ENCODE data around the gene USP19.

USP19 gene

GRCh38 chr3:49157289-49157688 lies 36.7 kb upstream of the USP19 start:
- H3K4me1 Mint-ChIP-seq (ENCODE audit: low read depth), result peaks cover 16% of the 10 kb centered on the region
- H3K9me3 Mint-ChIP-seq, result no peaks in the 10 kb centered on the region
- H3K27ac Mint-ChIP-seq, result no peak overlapping the region
- DNase-seq, result no peak
- H3K36me3 Mint-ChIP-seq (ENCODE audit: low read depth), result peaks cover 17% of the 10 kb centered on the region
- no peak overlapping the region for H3K4me3 Mint-ChIP-seq
- no peaks in the 10 kb centered on the region for H3K27me3 Mint-ChIP-seq

GRCh38 chr3:49153349-49153912 lies 32.8 kb upstream of the USP19 start:
- no peaks in the 10 kb centered on the region for H3K36me3 Mint-ChIP-seq (ENCODE audit: low read depth)
- no peaks in the 10 kb centered on the region for H3K9me3 Mint-ChIP-seq
- H3K4me1 Mint-ChIP-seq (ENCODE audit: low read depth), result peaks cover 3% of the 10 kb centered on the region
- no peaks in the 10 kb centered on the region for H3K27me3 Mint-ChIP-seq
- DNase-seq, result no peak
- no peak overlapping the region for H3K27ac Mint-ChIP-seq
- H3K4me3 Mint-ChIP-seq, result no peak overlapping the region

- Mint-ChIP-seq H3K9me3 (no peaks in the 10 kb centered on the region), H3K27ac (no peak overlapping the region), H3K4me1 (ENCODE audit: low read depth) (no peaks in the 10 kb centered on the region), H3K27me3 (no peaks in the 10 kb centered on the region), H3K4me3 (no peak overlapping the region), H3K36me3 (ENCODE audit: low read depth) (no peaks in the 10 kb centered on the region)
- DNase-seq, result no peak
These were observed 31.0 kb upstream of the USP19 start for GRCh38 chr3:49151610-49152009.

- no peak for DNase-seq
- Mint-ChIP-seq H3K4me1 (ENCODE audit: low read depth) (no peaks in the 10 kb centered on the region), H3K27ac (no peak overlapping the region), H3K4me3 (no peak overlapping the region), H3K9me3 (no peaks in the 10 kb centered on the region), H3K36me3 (ENCODE audit: low read depth) (no peaks in the 10 kb centered on the region), H3K27me3 (no peaks in the 10 kb centered on the region)
These were observed 27.5 kb upstream of the USP19 start for GRCh38 chr3:49148159-49148558.

GRCh38 chr3:49140080-49140479 lies 19.5 kb upstream of the USP19 start:
- H3K9me3 Mint-ChIP-seq, result peaks cover 4% of the 10 kb centered on the region
- DNase-seq, result no peak
- no peak overlapping the region for H3K27ac Mint-ChIP-seq
- H3K27me3 Mint-ChIP-seq, result peaks cover 6% of the 10 kb centered on the region
- no peaks in the 10 kb centered on the region for H3K4me1 Mint-ChIP-seq (ENCODE audit: low read depth)
- no peak overlapping the region for H3K4me3 Mint-ChIP-seq
- H3K36me3 Mint-ChIP-seq (ENCODE audit: low read depth), result no peaks in the 10 kb centered on the region

GRCh38 chr3:49135499-49135898 lies 14.9 kb upstream of the USP19 start:
- H3K27me3 Mint-ChIP-seq, result peaks cover 33% of the 10 kb centered on the region
- peaks cover 1% of the 10 kb centered on the region for H3K4me1 Mint-ChIP-seq (ENCODE audit: low read depth)
- H3K9me3 Mint-ChIP-seq, result no peaks in the 10 kb centered on the region
- DNase-seq, result no peak
- no peaks in the 10 kb centered on the region for H3K36me3 Mint-ChIP-seq (ENCODE audit: low read depth)
- H3K4me3 Mint-ChIP-seq, result no peak overlapping the region
- no peak overlapping the region for H3K27ac Mint-ChIP-seq

- Mint-ChIP-seq H3K4me1 (ENCODE audit: low read depth) (peaks cover 1% of the 10 kb centered on the region), H3K27ac (no peak overlapping the region), H3K36me3 (ENCODE audit: low read depth) (no peaks in the 10 kb centered on the region), H3K9me3 (no peaks in the 10 kb centered on the region), H3K4me3 (no peak overlapping the region), H3K27me3 (peaks cover 33% of the 10 kb centered on the region)
- DNase-seq, result no peak
These were observed 14.0 kb upstream of the USP19 start for GRCh38 chr3:49134471-49135265.

- Mint-ChIP-seq H3K27me3 (peaks cover 33% of the 10 kb centered on the region), H3K9me3 (no peaks in the 10 kb centered on the region), H3K4me3 (no peak overlapping the region), H3K36me3 (ENCODE audit: low read depth) (no peaks in the 10 kb centered on the region), H3K4me1 (ENCODE audit: low read depth) (peaks cover 1% of the 10 kb centered on the region), H3K27ac (no peak overlapping the region)
- no peak for DNase-seq
These were observed 12.8 kb upstream of the USP19 start for GRCh38 chr3:49133226-49133951.

GRCh38 chr3:49132437-49133225 lies 12.0 kb upstream of the USP19 start, which contains the start of gene LAMB2:
Gene LAMB2, minus strand, starts transcription at chr3:49133050. Its CDS starts 183 bp downstream, at chr3:49132867.
- H3K9me3 Mint-ChIP-seq, result no peaks in the 10 kb centered on the region
- H3K27ac Mint-ChIP-seq, result no peak within 1 kb of the TSS
- no peak within 1 kb of the TSS for H3K4me3 Mint-ChIP-seq
- peaks cover 1% of the 10 kb centered on the region for H3K4me1 Mint-ChIP-seq (ENCODE audit: low read depth)
- H3K36me3 Mint-ChIP-seq (ENCODE audit: low read depth), result no peaks in the 10 kb centered on the region
- DNase-seq, result no peak
- peaks cover 30% of the 10 kb centered on the region for H3K27me3 Mint-ChIP-seq

- peaks cover 1% of the 10 kb centered on the region for H3K4me1 Mint-ChIP-seq (ENCODE audit: low read depth)
- peaks cover 27% of the 10 kb centered on the region for H3K27me3 Mint-ChIP-seq
- no peaks in the 10 kb centered on the region for H3K36me3 Mint-ChIP-seq (ENCODE audit: low read depth)
- H3K9me3 Mint-ChIP-seq, result no peaks in the 10 kb centered on the region
- no peak overlapping the region for H3K4me3 Mint-ChIP-seq
- no peak overlapping the region for H3K27ac Mint-ChIP-seq
- DNase-seq, result no peak
These were observed 11.4 kb upstream of the USP19 start for GRCh38 chr3:49132073-49132436.

GRCh38 chr3:49131576-49131975 lies 11.0 kb upstream of the USP19 start:
- Mint-ChIP-seq H3K9me3 (no peaks in the 10 kb centered on the region), H3K4me1 (ENCODE audit: low read depth) (peaks cover 1% of the 10 kb centered on the region), H3K27me3 (peaks cover 27% of the 10 kb centered on the region), H3K27ac (no peak overlapping the region), H3K4me3 (no peak overlapping the region), H3K36me3 (ENCODE audit: low read depth) (no peaks in the 10 kb centered on the region)
- DNase-seq, result no peak

GRCh38 chr3:49131040-49131439 lies 10.4 kb upstream of the USP19 start:
- H3K4me1 Mint-ChIP-seq (ENCODE audit: low read depth), result peaks cover 1% of the 10 kb centered on the region
- DNase-seq, result no peak
- no peaks in the 10 kb centered on the region for H3K9me3 Mint-ChIP-seq
- H3K27me3 Mint-ChIP-seq, result peaks cover 27% of the 10 kb centered on the region
- no peaks in the 10 kb centered on the region for H3K36me3 Mint-ChIP-seq (ENCODE audit: low read depth)
- no peak overlapping the region for H3K27ac Mint-ChIP-seq
- H3K4me3 Mint-ChIP-seq, result no peak overlapping the region

- H3K27ac Mint-ChIP-seq, result no peak overlapping the region
- no peaks in the 10 kb centered on the region for H3K27me3 Mint-ChIP-seq
- H3K4me1 Mint-ChIP-seq (ENCODE audit: low read depth), result peaks cover 13% of the 10 kb centered on the region
- no peak overlapping the region for H3K4me3 Mint-ChIP-seq
- no peaks in the 10 kb centered on the region for H3K9me3 Mint-ChIP-seq
- no peak for DNase-seq
- peaks cover 3% of the 10 kb centered on the region for H3K36me3 Mint-ChIP-seq (ENCODE audit: low read depth)
These were observed 4.5 kb upstream of the USP19 start for GRCh38 chr3:49124991-49125670.

GRCh38 chr3:49124203-49124602 lies 3.6 kb upstream of the USP19 start:
- Mint-ChIP-seq H3K4me1 (ENCODE audit: low read depth) (peaks cover 20% of the 10 kb centered on the region), H3K27ac (no peak overlapping the region), H3K27me3 (no peaks in the 10 kb centered on the region), H3K36me3 (ENCODE audit: low read depth) (peaks cover 7% of the 10 kb centered on the region), H3K9me3 (no peaks in the 10 kb centered on the region), H3K4me3 (no peak overlapping the region)
- no peak for DNase-seq
